H1 (cell line): ENCODE measurements around the gene ZNF273. TPM values are rescaled to one million over a fixed set of nuclear protein-coding genes. Genes with fewer than 3 reads are reported as not detected.

Experiments
- CTCF ChIA-PET: fragments of 300-600 bp; sonication (Branson Sonifier 250); formaldehyde crosslinking; loops from one replicate; lab custom pipeline; 2021; ENCODE audit not compliant: partially characterized antibody; lab: Charles Lee
- POLR2A ChIA-PET: fragments of 300-600 bp; sonication (Branson Sonifier 250); formaldehyde crosslinking; loops from one replicate; lab custom pipeline; 2021; ENCODE audit warnings: inconsistent platforms; ENCODE audit not compliant: partially characterized antibody; lab: Charles Lee
- DNase-seq, 2 experiments: peaks; one replicate each; pipeline versions ENCODE4 v3.0.0 to v3.0.0-alpha.2; 2010 to 2022; ENCODE audit warnings: low spot score in 2 of 2, low read depth in 1 of 2, mixed read lengths in 1 of 2
- FAIRE-seq: peaks from 2 replicates; lab custom pipeline; 2011; peaks lifted over from hg19 to GRCh38; lab: Jason Lieb, UNC
- H2AFZ ChIP-seq: 2 replicates; pipeline ENCODE4 v1.8.1; 2012; ENCODE audit warnings: low read length, inconsistent platforms
- H2AK5ac ChIP-seq: 2 replicates; pipeline ENCODE4 v1.6.1; 2013; ENCODE audit warnings: low read depth, low read length
- H2BK120ac ChIP-seq: replicated peaks from 2 replicates; pipeline ENCODE3; 2013; ENCODE audit warnings: low read depth, low read length, inconsistent platforms
- H2BK12ac ChIP-seq: 2 replicates; pipeline ENCODE4 v1.6.1; 2013; ENCODE audit warnings: low read depth, low read length
- H2BK15ac ChIP-seq: 2 replicates; pipeline ENCODE4 v1.6.1; 2013; ENCODE audit warnings: low read length
- H2BK20ac ChIP-seq: 2 replicates; pipeline ENCODE4 v1.6.1; 2013; ENCODE audit warnings: low read length
- H2BK5ac ChIP-seq: 2 replicates; pipeline ENCODE4 v1.6.1; 2013; ENCODE audit warnings: low read depth, low read length
- H3K14ac ChIP-seq: 2 replicates; pipeline ENCODE4 v1.6.1; 2013; ENCODE audit warnings: inconsistent platforms; ENCODE audit not compliant: insufficient read length
- H3K18ac ChIP-seq: 2 replicates; pipeline ENCODE4 v1.6.1; 2013; ENCODE audit warnings: low read length; ENCODE audit errors: extremely low read depth
- H3K23ac ChIP-seq: 2 replicates; pipeline ENCODE4 v1.6.1; 2013; ENCODE audit warnings: inconsistent platforms; ENCODE audit not compliant: insufficient read length
- H3K23me2 ChIP-seq: 2 replicates; pipeline ENCODE4 v1.6.1; 2013; ENCODE audit warnings: low read depth, low read length
- H3K27ac ChIP-seq: 2 replicates; pipeline ENCODE4 v1.6.1; 2011; ENCODE audit warnings: low read depth, low read length, inconsistent platforms
- H3K27me3 ChIP-seq, 4 experiments: replicated peaks in 1 of 4; 1 replicate in 1 of 4; 2 replicates in 3 of 4; pipeline versions ENCODE4 v1.6.1 to v1.8.1; 2011 to 2013; ENCODE audit warnings: low read length in 3 of 4, mild to moderate bottlenecking in 3 of 4, inconsistent platforms in 2 of 4, mixed read lengths in 2 of 4, moderate library complexity in 1 of 4; ENCODE audit not compliant: control insufficient read depth in 3 of 4, insufficient read depth in 3 of 4; ENCODE audit errors: extremely low read depth in 1 of 4
- H3K36me3 ChIP-seq, 4 experiments: 2 replicates each; pipeline versions ENCODE4 v1.6.1 to v1.8.1; 2011 to 2013; ENCODE audit warnings: mild to moderate bottlenecking in 4 of 4, low read length in 3 of 4, moderate library complexity in 2 of 4, control low read depth in 1 of 4, inconsistent platforms in 1 of 4; ENCODE audit not compliant: insufficient read depth in 4 of 4, control insufficient read depth in 2 of 4
- H3K4ac ChIP-seq: replicated peaks from 2 replicates; pipeline ENCODE3; 2013; ENCODE audit warnings: low read length, low read depth, mixed read lengths, inconsistent platforms; ENCODE audit not compliant: insufficient read length
- H3K4me1 ChIP-seq, 4 experiments: replicated peaks in 1 of 4; 1 replicate in 1 of 4; 2 replicates in 3 of 4; pipeline versions ENCODE4 v1.6.1 to v1.8.1; 2011 to 2013; ENCODE audit warnings: low read length in 3 of 4, inconsistent platforms in 2 of 4, mixed read lengths in 1 of 4; ENCODE audit not compliant: insufficient read depth in 4 of 4, control insufficient read depth in 3 of 4
- H3K4me2 ChIP-seq, 2 experiments: 2 replicates each; pipeline versions ENCODE4 v1.6.1 to v1.8.1; 2011 to 2013; ENCODE audit warnings: low read depth in 2 of 2, low read length in 2 of 2, control low read depth in 1 of 2, inconsistent platforms in 1 of 2, mild to moderate bottlenecking in 1 of 2; ENCODE audit not compliant: insufficient read depth in 1 of 2
- H3K4me3 ChIP-seq, 4 experiments: fragments of 200-600, 300-600 bp in 1 of 4; sonication (generic), shearing (Covaris generic), sonication (Bioruptor Twin) in 1 of 4; 2 replicates each; pipeline versions ENCODE4 v1.5.1 to v1.8.1; 2011 to 2016; ENCODE audit warnings: low read length in 4 of 4, low read depth in 3 of 4, control low read depth in 2 of 4, inconsistent platforms in 2 of 4, mild to moderate bottlenecking in 2 of 4, mixed read lengths in 1 of 4, moderate library complexity in 1 of 4; ENCODE audit not compliant: insufficient read depth in 2 of 4; ENCODE audit errors: extremely low read depth in 1 of 4
- H3K56ac ChIP-seq: replicated peaks from 2 replicates; pipeline ENCODE3; 2013; ENCODE audit warnings: low read depth, mild to moderate bottlenecking, mixed read lengths, low read length, inconsistent platforms; ENCODE audit not compliant: insufficient read length
- H3K79me1 ChIP-seq: 2 replicates; pipeline ENCODE4 v1.6.1; 2013; ENCODE audit warnings: low read depth, low read length, control low read depth
- H3K79me2 ChIP-seq, 2 experiments: 2 replicates each; pipeline versions ENCODE4 v1.6.1 to v1.8.1; 2012 to 2013; ENCODE audit warnings: low read length in 2 of 2, mild to moderate bottlenecking in 2 of 2, inconsistent platforms in 1 of 2; ENCODE audit not compliant: insufficient read depth in 2 of 2, control insufficient read depth in 1 of 2
- H3K9ac ChIP-seq, 4 experiments: replicated peaks in 1 of 4; 1 replicate in 1 of 4; 2 replicates in 3 of 4; pipeline versions ENCODE4 v1.6.1 to v1.8.1; 2011 to 2013; ENCODE audit warnings: low read depth in 3 of 4, low read length in 3 of 4, control low read depth in 2 of 4, mild to moderate bottlenecking in 2 of 4, moderate library complexity in 2 of 4, inconsistent platforms in 1 of 4; ENCODE audit errors: extremely low read depth in 1 of 4
- H3K9me3 ChIP-seq, 2 experiments: 2 replicates each; pipeline versions ENCODE4 v1.6.1 to v1.8.1; 2012 to 2013; ENCODE audit warnings: mild to moderate bottlenecking in 2 of 2, moderate library complexity in 2 of 2, control low read depth in 1 of 2, inconsistent platforms in 1 of 2, low read depth in 1 of 2, low read length in 1 of 2, mixed read lengths in 1 of 2; ENCODE audit not compliant: insufficient read depth in 2 of 2
- H4K20me1 ChIP-seq, 2 experiments: replicated peaks in 1 of 2; 2 replicates each; pipeline versions ENCODE3 to v1.8.1; 2011 to 2013; ENCODE audit warnings: inconsistent platforms in 2 of 2, low read length in 2 of 2, mild to moderate bottlenecking in 1 of 2; ENCODE audit not compliant: insufficient read depth in 2 of 2, control insufficient read depth in 1 of 2
- H4K5ac ChIP-seq: 2 replicates; pipeline ENCODE4 v1.6.1; 2013; ENCODE audit warnings: low read length, low read depth, mixed read lengths, inconsistent platforms; ENCODE audit not compliant: insufficient read length
- H4K8ac ChIP-seq: 2 replicates; pipeline ENCODE4 v1.8.0; 2013; ENCODE audit warnings: mild to moderate bottlenecking, moderate library complexity, low read length, inconsistent platforms; ENCODE audit not compliant: insufficient read depth; ENCODE audit errors: extremely low read depth
- H4K91ac ChIP-seq: replicated peaks from 2 replicates; pipeline ENCODE3; 2013; ENCODE audit warnings: low read length, mixed read lengths, inconsistent platforms; ENCODE audit not compliant: insufficient read length
- CEBPB ChIP-seq: IDR thresholded peaks from 2 replicates; pipeline ENCODE4 v1.6.1; 2012; ENCODE audit warnings: low read depth, low read length
- CHD1 ChIP-seq: IDR thresholded peaks from 2 replicates; pipeline ENCODE4 v1.6.1; 2012; ENCODE audit warnings: low read depth, low read length, improper control_type of control experiment
- HDAC2 ChIP-seq, 2 experiments: fragments of 300-600 bp in 1 of 2; sonication (generic) in 1 of 2; IDR thresholded peaks; 2 replicates each; pipeline ENCODE4 v1.6.1; 2011 to 2012; ENCODE audit warnings: low read depth in 2 of 2, low read length in 2 of 2, mild to moderate bottlenecking in 2 of 2, moderate library complexity in 2 of 2, borderline replicate concordance in 1 of 2, inconsistent platforms in 1 of 2
- HDAC6 ChIP-seq: IDR thresholded peaks from one replicate; pipeline ENCODE4 v1.7.1; 2012; ENCODE audit warnings: low read depth, mild to moderate bottlenecking, inconsistent platforms, low read length, moderate library complexity
- POLR2AphosphoS5 ChIP-seq: IDR thresholded peaks from 2 replicates; pipeline ENCODE4 v1.6.1; 2011; ENCODE audit warnings: low read depth, low read length
- SIRT6 ChIP-seq: IDR thresholded peaks from one replicate; pipeline ENCODE4 v1.7.1; 2012; ENCODE audit warnings: low read length, inconsistent platforms
- SRF ChIP-seq: IDR thresholded peaks from 2 replicates; pipeline ENCODE4 v1.6.1; 2011; ENCODE audit warnings: mild to moderate bottlenecking, low read depth, low read length, moderate library complexity
- TCF12 ChIP-seq: IDR thresholded peaks from 2 replicates; pipeline ENCODE4 v1.6.1; 2011; ENCODE audit warnings: low read depth, mild to moderate bottlenecking, low read length
- polyA plus RNA-seq, 7 experiments: library from polyadenylated mRNA; depleted of rRNA in 3 of 7; stranded (reverse) in 5 of 7; unstranded in 2 of 7; fragments of >200 nt in 5 of 7; fragments of 200-250 nt in 2 of 7; gene quantifications; 1 replicate in 5 of 7; 2 replicates in 1 of 7; 4 replicates in 1 of 7; pipeline versions ENCODE4 v1.2.1 to v1.2.3, GENCODE V29; 2011 to 2013; ENCODE audit warnings: missing spikeins in 2 of 7, mixed read lengths in 2 of 7
- total RNA-seq: library from RNA; stranded (reverse); fragmentation: NEBNext Ultra II Directional; extraction: Animal tissue kit (Norgen Biotek cat#: 25700); gene quantifications from 2 replicates; pipeline ENCODE4 v1.2.1, GENCODE V29; 2021

The ZNF273 gene
- total and polyA plus RNA-seq, 2 of the 8 experiments (the other 6 are each of a cell fraction or from before 2014, with no cell fraction given), result 6.2 to 23.2 TPM

- Histone ChIP-seq H3K9me3 (peaks cover 3 to 8% of the 10 kb centered on the region in 2 experiments; a peak in 2 of 4 replicates), H3K4me2 (no peak overlapping the region), H3K4me1 (no peaks in the 10 kb centered on the region), H2BK20ac (no peak overlapping the region), H2BK120ac (no peak overlapping the region), H3K56ac (no peak overlapping the region), H3K18ac (no peak overlapping the region), H4K20me1 (no peaks in the 10 kb centered on the region), H3K79me2 (no peaks in the 10 kb centered on the region), H3K14ac (no peak overlapping the region), H3K23ac (no peak overlapping the region), H2BK12ac (no peak overlapping the region), H2BK15ac (no peak overlapping the region), H4K8ac (no peak overlapping the region), H3K23me2 (no peaks in the 10 kb centered on the region), H4K5ac (no peak overlapping the region), H3K4me3 (no peak overlapping the region), H3K9ac (no peak overlapping the region), H4K91ac (no peak overlapping the region), H2BK5ac (no peak overlapping the region), H3K27ac (no peak overlapping the region), H3K27me3 (no peaks in the 10 kb centered on the region), H2AK5ac (no peak overlapping the region), H3K36me3 (no peaks in the 10 kb centered on the region), H3K4ac (no peak overlapping the region), H3K79me1 (no peaks in the 10 kb centered on the region), H2AFZ (no peak overlapping the region)
- TF ChIP-seq HDAC2 (IDR thresholded peaks at IDR 0.05; ENCODE audit: borderline replicate concordance in 1 of 2, low read depth in 2 of 2, low read length in 2 of 2) (no peak), HDAC6 (no peak), SRF (no peak), TCF12 (no peak), SIRT6 (no peak), CHD1 (no peak), POLR2AphosphoS5 (no peak), CEBPB (no peak)
- DNase-seq (no peak), FAIRE-seq (no peak)
- CTCF ChIA-PET, result no interaction called here
- POLR2A ChIA-PET, result interaction anchor here (0.6 kb wide), 1 partner anchor 50 kb away, joined by 3 read pairs; no protein-coding TSS in a partner anchor
Observed at GRCh38 chr7:64965594-64965993, 62.5 kb downstream of the ZNF273 start.
